HepG2 (cell line): ENCODE data around the gene FNIP2.

ENCODE experiments used
- SAP130 ChIP-seq: IDR thresholded peaks from 2 replicates; pipeline ENCODE4 v1.6.1; 2016; ENCODE audit warnings: low read depth
- ZNF629 ChIP-seq: sonication (generic); formaldehyde crosslinking; conservative IDR thresholded peaks from 2 replicates; pipeline ENCODE4 v1.5.0; 2020; ENCODE audit warnings: missing genetic modification reagents
- TF ChIP-seq, protein P1 (sequence below): sonication (generic); formaldehyde crosslinking; IDR thresholded peaks from 2 replicates; pipeline ENCODE4 v1.5.0; 2020; ENCODE audit warnings: mild to moderate bottlenecking, missing genetic modification reagents, moderate library complexity

DNA sequence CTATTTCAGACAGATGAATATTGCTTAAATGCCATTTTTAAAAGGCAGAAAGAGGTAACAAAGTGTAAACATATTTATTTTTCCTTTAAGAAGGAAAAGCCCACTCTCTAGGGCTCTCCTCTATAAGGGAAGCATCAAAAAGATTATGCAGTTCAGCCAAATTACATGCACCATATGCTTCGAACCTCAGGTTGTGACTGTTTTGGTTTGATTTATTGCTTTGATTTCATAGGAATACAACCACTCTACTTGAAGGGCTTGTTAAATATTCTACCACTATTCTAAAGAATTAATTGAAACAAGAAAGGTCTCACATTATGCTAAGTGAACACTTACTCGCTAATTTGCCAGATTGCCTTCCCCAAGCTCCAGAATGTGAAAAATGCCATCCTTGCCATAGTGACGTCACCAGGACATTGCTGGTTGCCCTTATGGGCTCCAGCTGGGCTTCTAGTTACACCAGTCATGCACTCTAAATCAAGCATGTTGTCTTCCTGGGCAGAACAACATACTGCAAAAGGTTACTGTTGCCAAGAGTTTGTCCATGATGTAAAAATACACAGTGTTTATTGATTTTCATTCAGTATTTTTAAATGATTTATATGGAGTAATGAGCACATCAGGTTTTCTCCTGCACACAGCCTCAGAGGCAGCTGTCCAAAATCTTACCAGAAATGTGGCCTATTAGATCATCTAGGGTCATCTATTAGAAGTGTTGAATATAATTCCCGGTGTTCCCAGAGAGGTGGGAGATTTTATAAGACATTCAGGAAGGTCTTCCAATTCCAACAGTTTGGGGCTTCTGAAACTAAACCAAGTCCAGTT is 169.6 kb downstream of the FNIP2 start:
- TF ChIP-seq, protein P1, sequence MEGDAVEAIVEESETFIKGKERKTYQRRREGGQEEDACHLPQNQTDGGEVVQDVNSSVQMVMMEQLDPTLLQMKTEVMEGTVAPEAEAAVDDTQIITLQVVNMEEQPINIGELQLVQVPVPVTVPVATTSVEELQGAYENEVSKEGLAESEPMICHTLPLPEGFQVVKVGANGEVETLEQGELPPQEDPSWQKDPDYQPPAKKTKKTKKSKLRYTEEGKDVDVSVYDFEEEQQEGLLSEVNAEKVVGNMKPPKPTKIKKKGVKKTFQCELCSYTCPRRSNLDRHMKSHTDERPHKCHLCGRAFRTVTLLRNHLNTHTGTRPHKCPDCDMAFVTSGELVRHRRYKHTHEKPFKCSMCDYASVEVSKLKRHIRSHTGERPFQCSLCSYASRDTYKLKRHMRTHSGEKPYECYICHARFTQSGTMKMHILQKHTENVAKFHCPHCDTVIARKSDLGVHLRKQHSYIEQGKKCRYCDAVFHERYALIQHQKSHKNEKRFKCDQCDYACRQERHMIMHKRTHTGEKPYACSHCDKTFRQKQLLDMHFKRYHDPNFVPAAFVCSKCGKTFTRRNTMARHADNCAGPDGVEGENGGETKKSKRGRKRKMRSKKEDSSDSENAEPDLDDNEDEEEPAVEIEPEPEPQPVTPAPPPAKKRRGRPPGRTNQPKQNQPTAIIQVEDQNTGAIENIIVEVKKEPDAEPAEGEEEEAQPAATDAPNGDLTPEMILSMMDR (CRISPR knock-in tag) = no peak
- TF ChIP-seq SAP130 (CRISPR knock-in tag) (no peak), ZNF629 (CRISPR knock-in tag) (no peak)
